Liver (tissue), 9 donors: ENCODE data around the gene CYP1A2. TPM values are rescaled to one million over a fixed set of nuclear protein-coding genes. Genes with fewer than 3 reads are reported as not detected.

Experiments used
- DNase-seq: peaks from one replicate; pipeline ENCODE4 v3.0.0-alpha.2; 2017; ENCODE audit warnings: low spot score
- H3K27ac ChIP-seq, 2 donors: one replicate each; pipeline ENCODE4 v1.7.0; 2013; ENCODE audit warnings: inconsistent platforms in 2 of 2, low read length in 2 of 2, control low read depth in 1 of 2, low read depth in 1 of 2, mild to moderate bottlenecking in 1 of 2
- H3K27me3 ChIP-seq, 4 donors: one replicate each; pipeline versions ENCODE4 v1.6.1 to v1.7.0; 2013; ENCODE audit warnings: low read length in 3 of 4, inconsistent platforms in 1 of 4, mild to moderate bottlenecking in 1 of 4, moderate library complexity in 1 of 4; ENCODE audit not compliant: control insufficient read depth in 4 of 4, insufficient read depth in 4 of 4
- H3K36me3 ChIP-seq, 4 donors: one replicate each; pipeline versions ENCODE4 v1.6.1 to v1.7.0; 2013; ENCODE audit warnings: low read length in 3 of 4, mild to moderate bottlenecking in 3 of 4, low read depth in 1 of 4, moderate library complexity in 1 of 4; ENCODE audit not compliant: control insufficient read depth in 4 of 4, insufficient read depth in 3 of 4
- H3K4me1 ChIP-seq, 4 donors: one replicate each; pipeline versions ENCODE4 v1.6.1 to v1.7.0; 2013; ENCODE audit warnings: low read length in 3 of 4, mild to moderate bottlenecking in 3 of 4, moderate library complexity in 1 of 4; ENCODE audit not compliant: control insufficient read depth in 4 of 4, insufficient read depth in 4 of 4
- H3K4me3 ChIP-seq, 3 donors: one replicate each; pipeline versions ENCODE4 v1.6.1 to v1.7.0; 2013; ENCODE audit warnings: low read length in 3 of 3, control low read depth in 1 of 3, low read depth in 1 of 3, mild to moderate bottlenecking in 1 of 3
- H3K9ac ChIP-seq, 2 donors: one replicate each; pipeline ENCODE4 v1.7.0; 2013; ENCODE audit warnings: low read length in 2 of 2, mild to moderate bottlenecking in 2 of 2, moderate library complexity in 2 of 2, control low read depth in 1 of 2, low read depth in 1 of 2
- H3K9me3 ChIP-seq, 4 donors: one replicate each; pipeline versions ENCODE4 v1.6.1 to v1.7.0; 2013; ENCODE audit warnings: low read length in 3 of 4; ENCODE audit not compliant: control insufficient read depth in 4 of 4
- EGR1 ChIP-seq, 2 donors: IDR thresholded peaks; 2 replicates each; pipeline ENCODE4 v1.6.1; 2016 to 2018; ENCODE audit warnings: antibody characterized with exemption in 2 of 2, low read depth in 2 of 2
- FOXA1 ChIP-seq: IDR thresholded peaks from 2 replicates; pipeline ENCODE4 v1.6.1; 2016; ENCODE audit warnings: antibody characterized with exemption
- FOXA2 ChIP-seq: IDR thresholded peaks from 2 replicates; pipeline ENCODE4 v1.6.1; 2016; ENCODE audit warnings: antibody characterized with exemption
- GABPA ChIP-seq, 2 donors: IDR thresholded peaks in 1 of 2; conservative IDR thresholded peaks in 1 of 2; 2 replicates each; pipeline ENCODE4 v1.6.1; 2016; ENCODE audit warnings: antibody characterized with exemption in 2 of 2, mild to moderate bottlenecking in 1 of 2, moderate library complexity in 1 of 2
- HNF4A ChIP-seq, 2 donors: conservative IDR thresholded peaks; 2 replicates each; pipeline ENCODE4 v1.6.1; 2016; ENCODE audit warnings: antibody characterized with exemption in 2 of 2, mild to moderate bottlenecking in 2 of 2
- HNF4G ChIP-seq: IDR thresholded peaks from 2 replicates; pipeline ENCODE4 v1.6.1; 2016; ENCODE audit warnings: antibody characterized with exemption
- JUND ChIP-seq, 2 donors: IDR thresholded peaks; 2 replicates each; pipeline ENCODE4 v1.6.1; 2016; ENCODE audit warnings: antibody characterized with exemption in 2 of 2
- NR2F2 ChIP-seq: IDR thresholded peaks from 2 replicates; pipeline ENCODE4 v1.6.1; 2016; ENCODE audit warnings: antibody characterized with exemption
- RAD21 ChIP-seq, 2 donors: IDR thresholded peaks; 2 replicates each; pipeline ENCODE4 v1.6.1; 2016; ENCODE audit warnings: antibody characterized with exemption in 2 of 2, mild to moderate bottlenecking in 2 of 2
- RXRA ChIP-seq, 2 donors: IDR thresholded peaks; 2 replicates each; pipeline ENCODE4 v1.6.1; 2017 to 2018; ENCODE audit warnings: antibody characterized with exemption in 2 of 2, mild to moderate bottlenecking in 1 of 2
- SP1 ChIP-seq: IDR thresholded peaks from 2 replicates; pipeline ENCODE4 v1.6.1; 2018; ENCODE audit warnings: antibody characterized with exemption, mild to moderate bottlenecking
- TAF1 ChIP-seq: conservative IDR thresholded peaks from 2 replicates; pipeline ENCODE4 v1.6.1; 2016; ENCODE audit warnings: antibody characterized with exemption, mild to moderate bottlenecking
- YY1 ChIP-seq: IDR thresholded peaks from 2 replicates; pipeline ENCODE4 v1.6.1; 2016; ENCODE audit warnings: antibody characterized with exemption, mild to moderate bottlenecking
- polyA plus RNA-seq, 2 donors: library from polyadenylated mRNA; stranded (reverse) in 1 of 2; unstranded in 1 of 2; fragments of 200-250 nt in 1 of 2; fragments of >200 nt in 1 of 2; fragmentation: Nextera tagmentation in 1 of 2; extraction: Ambion mirVana in 1 of 2; gene quantifications; one replicate each; pipeline versions ENCODE4 v1.2.1 to v1.2.3, GENCODE V29; 2013 to 2015
- total RNA-seq, 2 donors: library from RNA; depleted of rRNA; stranded (reverse); fragments of >200 nt; gene quantifications; one replicate each; pipeline ENCODE4 v1.2.3, GENCODE V29; 2014
- TF ChIP-seq, protein P1 (sequence below): IDR thresholded peaks from 2 replicates; pipeline ENCODE4 v1.6.1; 2016; ENCODE audit warnings: antibody characterized with exemption
- TF ChIP-seq, protein P2 (sequence below): IDR thresholded peaks from 2 replicates; pipeline ENCODE4 v1.6.1; 2016; ENCODE audit warnings: antibody characterized with exemption, mild to moderate bottlenecking
- TF ChIP-seq, protein P3 (sequence below): fragments of 150-350 bp; IDR thresholded peaks from 2 replicates; pipeline ENCODE4 v1.5.1; 2017; ENCODE audit warnings: improper control_type of control experiment, low read depth, low read length; ENCODE audit not compliant: missing input control
- TF ChIP-seq, protein P4 (sequence below): IDR thresholded peaks from 2 replicates; pipeline ENCODE4 v1.6.1; 2016; ENCODE audit warnings: antibody characterized with exemption
- TF ChIP-seq, protein P5 (sequence below): IDR thresholded peaks from 2 replicates; pipeline ENCODE4 v1.6.1; 2016; ENCODE audit warnings: antibody characterized with exemption
- donor health status: healthy.
- donor health status: healthy.
- donor health status: healthy.
- donor health status: healthy.
- donor health status: healthy.

The CYP1A2 gene
- total and polyA plus RNA-seq, 4 donors: 21.8 to 32.5 (median 31.7) TPM; not detected in 1

DNA sequence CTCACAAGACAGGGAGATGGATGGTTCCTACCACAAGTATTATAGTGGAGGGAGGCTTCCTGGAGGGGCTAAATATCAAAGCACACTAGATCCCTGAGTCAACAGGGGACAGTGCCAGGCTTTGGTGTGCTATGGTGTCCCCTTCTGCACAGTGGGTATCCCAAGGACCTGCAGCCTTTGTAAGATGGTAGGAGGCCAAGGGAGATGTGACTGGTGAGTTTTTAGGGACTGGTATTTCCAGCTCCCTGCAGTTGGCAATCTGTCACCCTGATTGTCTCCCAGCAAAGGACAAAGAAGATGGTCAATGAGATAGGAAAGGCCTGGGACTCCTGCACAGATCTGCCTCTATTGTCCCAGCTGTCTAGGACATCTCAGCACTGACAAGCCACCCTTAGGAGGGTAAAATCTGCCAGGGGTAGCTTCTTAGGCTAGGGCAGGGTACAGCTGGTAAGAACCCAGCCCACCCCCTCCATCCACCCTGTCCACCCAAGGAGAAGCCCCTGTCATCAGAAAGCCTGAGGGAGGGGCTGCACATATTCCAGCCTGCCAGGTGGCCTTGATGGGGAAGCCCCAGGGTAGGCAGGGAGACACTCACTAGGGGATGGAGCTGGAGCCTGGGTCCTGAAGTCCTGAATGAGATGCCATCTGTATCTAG is 23.9 kb upstream of the CYP1A2 start:
- H3K27me3 ChIP-seq: no peaks in the 10 kb centered on the region
- H3K9me3 ChIP-seq: no peaks in the 10 kb centered on the region
- H3K36me3 ChIP-seq: no peaks in the 10 kb centered on the region
- DNase-seq: no peak
- peaks cover 3 to 28% (median 23%) of the 10 kb centered on the region in 4 donors for H3K4me1 ChIP-seq
- no peak for TF ChIP-seq FOXA2
- no peak for TF ChIP-seq NR2F2
- TF ChIP-seq HNF4G: no peak
- TF ChIP-seq YY1: no peak
- TF ChIP-seq, protein P1, sequence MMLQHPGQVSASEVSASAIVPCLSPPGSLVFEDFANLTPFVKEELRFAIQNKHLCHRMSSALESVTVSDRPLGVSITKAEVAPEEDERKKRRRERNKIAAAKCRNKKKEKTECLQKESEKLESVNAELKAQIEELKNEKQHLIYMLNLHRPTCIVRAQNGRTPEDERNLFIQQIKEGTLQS: no peak
- TF ChIP-seq RXRA (IDR thresholded peaks at IDR 0.05): no peak
- TF ChIP-seq, protein P2, sequence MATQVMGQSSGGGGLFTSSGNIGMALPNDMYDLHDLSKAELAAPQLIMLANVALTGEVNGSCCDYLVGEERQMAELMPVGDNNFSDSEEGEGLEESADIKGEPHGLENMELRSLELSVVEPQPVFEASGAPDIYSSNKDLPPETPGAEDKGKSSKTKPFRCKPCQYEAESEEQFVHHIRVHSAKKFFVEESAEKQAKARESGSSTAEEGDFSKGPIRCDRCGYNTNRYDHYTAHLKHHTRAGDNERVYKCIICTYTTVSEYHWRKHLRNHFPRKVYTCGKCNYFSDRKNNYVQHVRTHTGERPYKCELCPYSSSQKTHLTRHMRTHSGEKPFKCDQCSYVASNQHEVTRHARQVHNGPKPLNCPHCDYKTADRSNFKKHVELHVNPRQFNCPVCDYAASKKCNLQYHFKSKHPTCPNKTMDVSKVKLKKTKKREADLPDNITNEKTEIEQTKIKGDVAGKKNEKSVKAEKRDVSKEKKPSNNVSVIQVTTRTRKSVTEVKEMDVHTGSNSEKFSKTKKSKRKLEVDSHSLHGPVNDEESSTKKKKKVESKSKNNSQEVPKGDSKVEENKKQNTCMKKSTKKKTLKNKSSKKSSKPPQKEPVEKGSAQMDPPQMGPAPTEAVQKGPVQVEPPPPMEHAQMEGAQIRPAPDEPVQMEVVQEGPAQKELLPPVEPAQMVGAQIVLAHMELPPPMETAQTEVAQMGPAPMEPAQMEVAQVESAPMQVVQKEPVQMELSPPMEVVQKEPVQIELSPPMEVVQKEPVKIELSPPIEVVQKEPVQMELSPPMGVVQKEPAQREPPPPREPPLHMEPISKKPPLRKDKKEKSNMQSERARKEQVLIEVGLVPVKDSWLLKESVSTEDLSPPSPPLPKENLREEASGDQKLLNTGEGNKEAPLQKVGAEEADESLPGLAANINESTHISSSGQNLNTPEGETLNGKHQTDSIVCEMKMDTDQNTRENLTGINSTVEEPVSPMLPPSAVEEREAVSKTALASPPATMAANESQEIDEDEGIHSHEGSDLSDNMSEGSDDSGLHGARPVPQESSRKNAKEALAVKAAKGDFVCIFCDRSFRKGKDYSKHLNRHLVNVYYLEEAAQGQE: no peak
- no peak for TF ChIP-seq GABPA (IDR thresholded peaks at IDR 0.05 in 1 of 2, conservative IDR thresholded peaks at IDR 0.05 in 1 of 2)
- no peak for TF ChIP-seq RAD21 (IDR thresholded peaks at IDR 0.05)
- TF ChIP-seq, protein P3, sequence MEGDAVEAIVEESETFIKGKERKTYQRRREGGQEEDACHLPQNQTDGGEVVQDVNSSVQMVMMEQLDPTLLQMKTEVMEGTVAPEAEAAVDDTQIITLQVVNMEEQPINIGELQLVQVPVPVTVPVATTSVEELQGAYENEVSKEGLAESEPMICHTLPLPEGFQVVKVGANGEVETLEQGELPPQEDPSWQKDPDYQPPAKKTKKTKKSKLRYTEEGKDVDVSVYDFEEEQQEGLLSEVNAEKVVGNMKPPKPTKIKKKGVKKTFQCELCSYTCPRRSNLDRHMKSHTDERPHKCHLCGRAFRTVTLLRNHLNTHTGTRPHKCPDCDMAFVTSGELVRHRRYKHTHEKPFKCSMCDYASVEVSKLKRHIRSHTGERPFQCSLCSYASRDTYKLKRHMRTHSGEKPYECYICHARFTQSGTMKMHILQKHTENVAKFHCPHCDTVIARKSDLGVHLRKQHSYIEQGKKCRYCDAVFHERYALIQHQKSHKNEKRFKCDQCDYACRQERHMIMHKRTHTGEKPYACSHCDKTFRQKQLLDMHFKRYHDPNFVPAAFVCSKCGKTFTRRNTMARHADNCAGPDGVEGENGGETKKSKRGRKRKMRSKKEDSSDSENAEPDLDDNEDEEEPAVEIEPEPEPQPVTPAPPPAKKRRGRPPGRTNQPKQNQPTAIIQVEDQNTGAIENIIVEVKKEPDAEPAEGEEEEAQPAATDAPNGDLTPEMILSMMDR: no peak
- no peak for TF ChIP-seq TAF1
- no peak for TF ChIP-seq JUND (IDR thresholded peaks at IDR 0.05)
- TF ChIP-seq FOXA1: no peak
- TF ChIP-seq, protein P4, sequence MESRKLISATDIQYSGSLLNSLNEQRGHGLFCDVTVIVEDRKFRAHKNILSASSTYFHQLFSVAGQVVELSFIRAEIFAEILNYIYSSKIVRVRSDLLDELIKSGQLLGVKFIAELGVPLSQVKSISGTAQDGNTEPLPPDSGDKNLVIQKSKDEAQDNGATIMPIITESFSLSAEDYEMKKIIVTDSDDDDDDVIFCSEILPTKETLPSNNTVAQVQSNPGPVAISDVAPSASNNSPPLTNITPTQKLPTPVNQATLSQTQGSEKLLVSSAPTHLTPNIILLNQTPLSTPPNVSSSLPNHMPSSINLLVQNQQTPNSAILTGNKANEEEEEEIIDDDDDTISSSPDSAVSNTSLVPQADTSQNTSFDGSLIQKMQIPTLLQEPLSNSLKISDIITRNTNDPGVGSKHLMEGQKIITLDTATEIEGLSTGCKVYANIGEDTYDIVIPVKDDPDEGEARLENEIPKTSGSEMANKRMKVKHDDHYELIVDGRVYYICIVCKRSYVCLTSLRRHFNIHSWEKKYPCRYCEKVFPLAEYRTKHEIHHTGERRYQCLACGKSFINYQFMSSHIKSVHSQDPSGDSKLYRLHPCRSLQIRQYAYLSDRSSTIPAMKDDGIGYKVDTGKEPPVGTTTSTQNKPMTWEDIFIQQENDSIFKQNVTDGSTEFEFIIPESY: no peak
- no peak for TF ChIP-seq HNF4A (conservative IDR thresholded peaks at IDR 0.05)
- no peak for TF ChIP-seq EGR1 (IDR thresholded peaks at IDR 0.05; ENCODE audit: low read depth in 2 of 2)
- no peak for TF ChIP-seq SP1
- TF ChIP-seq, protein P5, sequence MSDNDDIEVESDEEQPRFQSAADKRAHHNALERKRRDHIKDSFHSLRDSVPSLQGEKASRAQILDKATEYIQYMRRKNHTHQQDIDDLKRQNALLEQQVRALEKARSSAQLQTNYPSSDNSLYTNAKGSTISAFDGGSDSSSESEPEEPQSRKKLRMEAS: no peak
- no peak overlapping the region for H3K27ac ChIP-seq
- no peak overlapping the region for H3K4me3 ChIP-seq
- no peak overlapping the region for H3K9ac ChIP-seq
